Spleen (tissue), 7 donors: ENCODE data around the gene RPTOR.

Experiments used
- POLR2A ChIP-seq, 3 donors: fragments of 450-650 bp; IDR thresholded peaks; one replicate each; pipeline ENCODE4 v1.5.1; 2017; ENCODE audit warnings: antibody characterized with exemption in 3 of 3, mild to moderate bottlenecking in 1 of 3
- POLR2AphosphoS5 ChIP-seq, 3 donors: sonication (generic); formaldehyde crosslinking; IDR thresholded peaks; one replicate each; pipeline ENCODE4 v1.5.1; 2017; ENCODE audit warnings: antibody characterized with exemption in 3 of 3
- TF ChIP-seq, protein P1 (sequence below), 11 experiments: fragments of 200-600 bp in 7 of 11; fragments of 450-650 bp in 4 of 11; sonication (generic) in 4 of 11; IDR thresholded peaks in 8 of 11; conservative IDR thresholded peaks in 3 of 11; 1 replicate in 7 of 11; 2 replicates in 4 of 11; pipeline versions ENCODE4 v1.4.0 to v1.8.0; 2016 to 2021; ENCODE audit warnings: antibody characterized with exemption in 11 of 11, inconsistent platforms in 4 of 11, mild to moderate bottlenecking in 1 of 11
- donor health status: DM: no; HTN: no; CAD: no; lungs with moderate emphysema.
- donor health status: DM: no; HTN: no; CAD: no.
- donor health status: DM: no; HTN: no; CAD: no.

DNA sequence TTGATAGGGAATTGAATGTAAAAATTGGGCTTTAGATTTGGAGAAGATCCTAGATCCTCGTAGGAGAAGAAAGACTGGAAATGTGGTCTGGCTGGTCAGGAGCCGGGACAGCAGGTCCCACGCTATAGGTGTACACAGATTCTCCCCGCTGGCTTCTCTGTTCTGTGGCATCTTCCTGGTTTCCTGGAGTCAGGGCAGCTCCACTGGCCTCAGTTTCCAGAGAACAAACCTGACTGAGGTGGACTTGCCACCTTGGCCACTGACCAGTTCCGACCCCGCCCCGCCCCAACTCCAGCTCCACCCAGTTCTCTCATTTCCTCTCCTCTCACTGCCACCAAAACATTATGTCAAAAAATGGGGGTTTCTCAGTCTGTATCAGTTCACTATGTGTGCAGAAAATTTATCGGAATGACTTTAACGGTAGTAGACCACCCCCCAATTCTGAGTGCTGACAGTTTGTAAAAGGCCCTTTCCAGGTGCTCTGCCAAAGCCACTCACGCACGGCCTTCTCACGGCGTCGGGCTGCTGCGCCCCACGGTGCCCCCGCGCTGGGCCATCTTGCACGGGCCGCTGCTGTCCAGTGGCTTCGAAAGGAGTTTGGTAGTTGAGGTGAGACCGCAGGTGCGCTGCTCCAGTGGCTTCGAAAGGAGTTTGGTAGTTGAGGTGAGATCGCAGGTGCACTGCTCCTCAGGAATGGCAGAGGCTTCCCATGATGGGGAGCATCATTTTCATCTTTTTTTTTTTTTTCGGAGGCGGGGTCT, 285.6 kb downstream of the RPTOR start:
- TF ChIP-seq, protein P1, sequence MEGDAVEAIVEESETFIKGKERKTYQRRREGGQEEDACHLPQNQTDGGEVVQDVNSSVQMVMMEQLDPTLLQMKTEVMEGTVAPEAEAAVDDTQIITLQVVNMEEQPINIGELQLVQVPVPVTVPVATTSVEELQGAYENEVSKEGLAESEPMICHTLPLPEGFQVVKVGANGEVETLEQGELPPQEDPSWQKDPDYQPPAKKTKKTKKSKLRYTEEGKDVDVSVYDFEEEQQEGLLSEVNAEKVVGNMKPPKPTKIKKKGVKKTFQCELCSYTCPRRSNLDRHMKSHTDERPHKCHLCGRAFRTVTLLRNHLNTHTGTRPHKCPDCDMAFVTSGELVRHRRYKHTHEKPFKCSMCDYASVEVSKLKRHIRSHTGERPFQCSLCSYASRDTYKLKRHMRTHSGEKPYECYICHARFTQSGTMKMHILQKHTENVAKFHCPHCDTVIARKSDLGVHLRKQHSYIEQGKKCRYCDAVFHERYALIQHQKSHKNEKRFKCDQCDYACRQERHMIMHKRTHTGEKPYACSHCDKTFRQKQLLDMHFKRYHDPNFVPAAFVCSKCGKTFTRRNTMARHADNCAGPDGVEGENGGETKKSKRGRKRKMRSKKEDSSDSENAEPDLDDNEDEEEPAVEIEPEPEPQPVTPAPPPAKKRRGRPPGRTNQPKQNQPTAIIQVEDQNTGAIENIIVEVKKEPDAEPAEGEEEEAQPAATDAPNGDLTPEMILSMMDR (IDR thresholded peaks at IDR 0.05 in 8 of 11, conservative IDR thresholded peaks at IDR 0.05 in 3 of 11), result no peak
- TF ChIP-seq POLR2A (IDR thresholded peaks at IDR 0.05) (no peak), POLR2AphosphoS5 (IDR thresholded peaks at IDR 0.05) (no peak)
